Body of pancreas (tissue), 4 donors: ENCODE data around the gene CERCAM.

ENCODE experiments used
- POLR2A ChIP-seq, 3 donors: fragments of 450-650 bp; IDR thresholded peaks; one replicate each; pipeline ENCODE4 v1.6.1; 2016; ENCODE audit warnings: antibody characterized with exemption in 3 of 3, mild to moderate bottlenecking in 2 of 3
- TF ChIP-seq, protein P1 (sequence below), 7 experiments: fragments of 450-650 bp in 4 of 7; fragments of 200-600 bp in 3 of 7; sonication (generic) in 3 of 7; IDR thresholded peaks; one replicate each; pipeline ENCODE4 v1.5.1; 2016 to 2019; ENCODE audit warnings: antibody characterized with exemption in 7 of 7

DNA sequence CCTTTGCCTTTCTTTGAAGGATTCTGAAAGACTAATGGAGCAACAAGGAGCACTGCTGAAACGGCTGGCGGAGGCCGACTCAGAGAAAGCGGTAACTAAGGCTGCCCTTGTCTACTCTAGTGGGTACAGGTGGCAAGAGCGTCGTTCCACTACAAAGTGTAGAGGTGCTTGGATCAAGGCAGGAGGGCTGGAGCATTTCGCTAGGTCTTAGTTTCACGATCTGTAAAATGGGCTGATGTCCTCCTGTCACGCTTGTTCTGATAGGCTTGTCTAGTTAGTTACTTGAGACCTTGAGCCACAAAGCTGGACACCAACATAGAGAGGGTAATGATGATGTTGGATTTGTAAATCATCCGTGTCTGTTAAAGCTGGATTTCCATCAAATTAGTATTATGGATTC, 60.9 kb downstream of the CERCAM start:
- TF ChIP-seq, protein P1, sequence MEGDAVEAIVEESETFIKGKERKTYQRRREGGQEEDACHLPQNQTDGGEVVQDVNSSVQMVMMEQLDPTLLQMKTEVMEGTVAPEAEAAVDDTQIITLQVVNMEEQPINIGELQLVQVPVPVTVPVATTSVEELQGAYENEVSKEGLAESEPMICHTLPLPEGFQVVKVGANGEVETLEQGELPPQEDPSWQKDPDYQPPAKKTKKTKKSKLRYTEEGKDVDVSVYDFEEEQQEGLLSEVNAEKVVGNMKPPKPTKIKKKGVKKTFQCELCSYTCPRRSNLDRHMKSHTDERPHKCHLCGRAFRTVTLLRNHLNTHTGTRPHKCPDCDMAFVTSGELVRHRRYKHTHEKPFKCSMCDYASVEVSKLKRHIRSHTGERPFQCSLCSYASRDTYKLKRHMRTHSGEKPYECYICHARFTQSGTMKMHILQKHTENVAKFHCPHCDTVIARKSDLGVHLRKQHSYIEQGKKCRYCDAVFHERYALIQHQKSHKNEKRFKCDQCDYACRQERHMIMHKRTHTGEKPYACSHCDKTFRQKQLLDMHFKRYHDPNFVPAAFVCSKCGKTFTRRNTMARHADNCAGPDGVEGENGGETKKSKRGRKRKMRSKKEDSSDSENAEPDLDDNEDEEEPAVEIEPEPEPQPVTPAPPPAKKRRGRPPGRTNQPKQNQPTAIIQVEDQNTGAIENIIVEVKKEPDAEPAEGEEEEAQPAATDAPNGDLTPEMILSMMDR (IDR thresholded peaks at IDR 0.05), result no peak
- TF ChIP-seq POLR2A (IDR thresholded peaks at IDR 0.05), result no peak
